GM12874 (cell line): ENCODE results near the gene ZNF662.

Experiments
- TF ChIP-seq, protein P1 (sequence below): IDR thresholded peaks from 2 replicates; pipeline ENCODE4 v1.5.1; 2011; ENCODE audit warnings: low read depth, mild to moderate bottlenecking, control low read depth, low read length, moderate library complexity; ENCODE audit not compliant: insufficient read depth

Gene ZNF662

DNA sequence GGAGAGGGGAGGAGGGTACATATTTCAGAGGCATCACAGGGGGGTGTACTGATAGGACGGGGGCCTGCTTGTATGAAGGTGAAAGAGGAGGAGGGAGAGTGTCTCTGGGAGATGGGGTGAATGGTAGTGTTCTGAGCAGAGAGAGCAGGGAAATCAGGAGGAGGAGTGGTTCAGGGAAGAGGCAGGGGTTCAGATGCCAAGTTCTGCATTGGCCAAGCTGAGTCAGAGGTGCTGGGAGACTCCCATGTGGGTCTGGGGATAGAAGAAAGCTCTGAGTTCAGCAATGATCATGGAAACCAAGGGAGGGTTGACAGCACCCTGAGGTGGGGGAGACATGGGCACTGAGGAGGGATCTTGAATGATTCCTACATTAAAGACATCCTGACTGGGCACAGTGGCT, 33.2 kb upstream of the ZNF662 start:
- TF ChIP-seq, protein P1, sequence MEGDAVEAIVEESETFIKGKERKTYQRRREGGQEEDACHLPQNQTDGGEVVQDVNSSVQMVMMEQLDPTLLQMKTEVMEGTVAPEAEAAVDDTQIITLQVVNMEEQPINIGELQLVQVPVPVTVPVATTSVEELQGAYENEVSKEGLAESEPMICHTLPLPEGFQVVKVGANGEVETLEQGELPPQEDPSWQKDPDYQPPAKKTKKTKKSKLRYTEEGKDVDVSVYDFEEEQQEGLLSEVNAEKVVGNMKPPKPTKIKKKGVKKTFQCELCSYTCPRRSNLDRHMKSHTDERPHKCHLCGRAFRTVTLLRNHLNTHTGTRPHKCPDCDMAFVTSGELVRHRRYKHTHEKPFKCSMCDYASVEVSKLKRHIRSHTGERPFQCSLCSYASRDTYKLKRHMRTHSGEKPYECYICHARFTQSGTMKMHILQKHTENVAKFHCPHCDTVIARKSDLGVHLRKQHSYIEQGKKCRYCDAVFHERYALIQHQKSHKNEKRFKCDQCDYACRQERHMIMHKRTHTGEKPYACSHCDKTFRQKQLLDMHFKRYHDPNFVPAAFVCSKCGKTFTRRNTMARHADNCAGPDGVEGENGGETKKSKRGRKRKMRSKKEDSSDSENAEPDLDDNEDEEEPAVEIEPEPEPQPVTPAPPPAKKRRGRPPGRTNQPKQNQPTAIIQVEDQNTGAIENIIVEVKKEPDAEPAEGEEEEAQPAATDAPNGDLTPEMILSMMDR = no peak

DNA sequence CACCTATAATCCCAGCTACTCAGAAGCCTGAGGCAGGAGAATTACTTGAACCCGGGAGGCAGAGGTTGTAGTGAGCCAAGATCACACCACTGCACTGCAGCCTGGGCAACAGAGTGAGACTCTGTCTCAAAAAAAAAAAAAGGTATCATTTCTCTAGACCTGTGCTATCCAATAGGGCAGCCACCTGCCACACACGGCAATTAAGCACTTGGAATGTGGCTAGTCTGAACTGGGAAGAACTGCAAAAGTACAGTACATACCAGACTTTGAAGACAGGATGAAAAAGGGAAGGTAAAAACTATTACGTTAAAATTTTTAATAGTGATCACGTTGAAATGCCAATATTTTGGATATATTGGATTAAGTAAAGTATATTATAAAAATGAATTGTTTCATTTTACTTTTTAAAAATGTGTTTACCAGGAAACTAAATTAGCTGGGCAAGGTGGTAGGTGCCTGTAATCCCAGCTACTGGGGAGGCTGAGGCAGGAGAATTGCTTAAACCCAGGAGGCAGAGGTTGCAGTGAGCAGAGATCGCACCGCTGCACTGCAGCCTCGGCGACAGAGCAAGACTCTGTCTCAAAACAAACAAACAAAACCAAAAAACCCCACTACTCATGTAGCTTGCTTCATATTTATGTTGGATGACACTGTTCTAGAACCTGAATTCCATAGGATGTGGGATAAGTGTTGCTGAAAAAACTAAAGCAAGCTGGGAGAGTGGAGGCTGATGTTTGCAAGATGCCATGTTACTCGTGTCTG, 32.5 kb upstream of the ZNF662 start:
- TF ChIP-seq, protein P1 = no peak

- TF ChIP-seq, protein P1 = no peak
Measured at GRCh38 chr3:42874749-42875148, 31.2 kb upstream of the ZNF662 start.

- TF ChIP-seq, protein P1 = no peak
Measured at GRCh38 chr3:42875325-42876151, 30.4 kb upstream of the ZNF662 start, which contains the start of gene CYP8B1. TSS of gene CYP8B1 (minus strand) at chr3:42875879. CDS start at chr3:42875816, 63 bp downstream.

DNA sequence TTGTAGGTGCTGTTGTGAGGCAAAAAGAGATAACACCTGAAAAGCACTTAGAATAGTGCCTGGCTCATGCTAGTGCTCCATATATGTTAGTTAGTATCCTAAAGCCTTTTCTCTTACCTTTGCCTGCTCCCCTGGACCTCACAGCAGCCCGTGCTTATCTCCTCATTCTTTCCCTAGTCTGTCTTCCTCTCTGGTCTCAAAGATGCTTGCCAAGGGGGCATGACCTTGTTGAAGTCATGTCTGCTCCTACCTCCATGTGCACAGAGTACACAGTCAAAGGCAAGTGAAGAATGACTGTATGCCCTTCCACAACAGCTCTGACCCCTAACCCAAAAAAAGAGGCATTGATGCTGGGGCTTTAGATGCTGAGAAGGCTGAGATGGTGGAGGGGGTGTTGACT, 29.5 kb upstream of the ZNF662 start:
- TF ChIP-seq, protein P1 = no peak

- TF ChIP-seq, protein P1 = no peak
Measured at GRCh38 chr3:42876940-42877720, 28.8 kb upstream of the ZNF662 start.

- TF ChIP-seq, protein P1 = no peak
Measured at GRCh38 chr3:42877881-42878280, 28.1 kb upstream of the ZNF662 start.
